Body of pancreas (tissue), 4 donors: ENCODE data around the gene SLX4IP.

ENCODE experiments used
- POLR2A ChIP-seq, 3 donors: fragments of 450-650 bp; IDR thresholded peaks; one replicate each; pipeline ENCODE4 v1.6.1; 2016; ENCODE audit warnings: antibody characterized with exemption in 3 of 3, mild to moderate bottlenecking in 2 of 3
- TF ChIP-seq, protein P1 (sequence below), 7 experiments: fragments of 450-650 bp in 4 of 7; fragments of 200-600 bp in 3 of 7; sonication (generic) in 3 of 7; IDR thresholded peaks; one replicate each; pipeline ENCODE4 v1.5.1; 2016 to 2019; ENCODE audit warnings: antibody characterized with exemption in 7 of 7

DNA sequence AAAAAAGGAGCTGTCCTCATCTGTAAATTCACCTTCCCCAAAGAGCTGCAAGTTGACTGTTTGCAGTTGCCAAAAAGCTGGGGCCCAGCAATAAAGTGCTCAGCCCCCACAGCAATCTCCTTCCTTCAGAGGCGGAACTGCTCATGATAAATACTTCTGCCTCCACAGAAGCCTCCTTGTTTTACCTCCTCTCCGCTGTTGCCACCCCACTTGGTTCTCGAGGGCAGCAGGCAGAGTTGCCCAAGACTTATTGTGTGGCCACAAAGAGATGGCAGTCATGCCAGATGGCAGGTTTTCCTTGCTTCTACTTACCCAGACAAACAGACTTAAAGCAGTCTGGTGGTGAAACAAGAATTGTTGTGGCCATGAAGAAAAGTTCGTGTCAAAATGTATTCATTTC is 66.3 kb downstream of the SLX4IP start:
- TF ChIP-seq, protein P1, sequence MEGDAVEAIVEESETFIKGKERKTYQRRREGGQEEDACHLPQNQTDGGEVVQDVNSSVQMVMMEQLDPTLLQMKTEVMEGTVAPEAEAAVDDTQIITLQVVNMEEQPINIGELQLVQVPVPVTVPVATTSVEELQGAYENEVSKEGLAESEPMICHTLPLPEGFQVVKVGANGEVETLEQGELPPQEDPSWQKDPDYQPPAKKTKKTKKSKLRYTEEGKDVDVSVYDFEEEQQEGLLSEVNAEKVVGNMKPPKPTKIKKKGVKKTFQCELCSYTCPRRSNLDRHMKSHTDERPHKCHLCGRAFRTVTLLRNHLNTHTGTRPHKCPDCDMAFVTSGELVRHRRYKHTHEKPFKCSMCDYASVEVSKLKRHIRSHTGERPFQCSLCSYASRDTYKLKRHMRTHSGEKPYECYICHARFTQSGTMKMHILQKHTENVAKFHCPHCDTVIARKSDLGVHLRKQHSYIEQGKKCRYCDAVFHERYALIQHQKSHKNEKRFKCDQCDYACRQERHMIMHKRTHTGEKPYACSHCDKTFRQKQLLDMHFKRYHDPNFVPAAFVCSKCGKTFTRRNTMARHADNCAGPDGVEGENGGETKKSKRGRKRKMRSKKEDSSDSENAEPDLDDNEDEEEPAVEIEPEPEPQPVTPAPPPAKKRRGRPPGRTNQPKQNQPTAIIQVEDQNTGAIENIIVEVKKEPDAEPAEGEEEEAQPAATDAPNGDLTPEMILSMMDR (IDR thresholded peaks at IDR 0.05): no peak
- TF ChIP-seq POLR2A (IDR thresholded peaks at IDR 0.05): no peak
